GM19395 (cell line): ENCODE measurements around the gene KCNK3.

Source experiments
- ATAC-seq: cut with Tn5 transposase; IDR thresholded peaks from one replicate; pipeline ENCODE4 v1.9.1; 2021; ENCODE audit warnings: mild to moderate bottlenecking, moderate library complexity; ENCODE audit not compliant: unreplicated experiment

Gene KCNK3

GRCh38 chr2:26710145-26710544, 17.6 kb downstream of the KCNK3 start:
- ATAC-seq = no peak

- ATAC-seq = no peak
Observed at GRCh38 chr2:26710743-26711456, 18.4 kb downstream of the KCNK3 start.

GRCh38 chr2:26711457-26712161, 19.1 kb downstream of the KCNK3 start:
- no peak for ATAC-seq

- ATAC-seq = no peak
Observed at GRCh38 chr2:26712486-26713465, 20.3 kb downstream of the KCNK3 start.

GRCh38 chr2:26715528-26716270, 23.2 kb downstream of the KCNK3 start:
- ATAC-seq = no peak

- ATAC-seq = no peak
Observed at GRCh38 chr2:26716340-26716739, 23.8 kb downstream of the KCNK3 start.

GRCh38 chr2:26716769-26717168, 24.2 kb downstream of the KCNK3 start:
- ATAC-seq = no peak

GRCh38 chr2:26717362-26717761, 24.8 kb downstream of the KCNK3 start:
- no peak for ATAC-seq

GRCh38 chr2:26718949-26719686, 26.6 kb downstream of the KCNK3 start:
- ATAC-seq = no peak

GRCh38 chr2:26720322-26721114, 28.0 kb downstream of the KCNK3 start:
- ATAC-seq = no peak

- no peak for ATAC-seq
Observed at GRCh38 chr2:26721115-26722032, 28.9 kb downstream of the KCNK3 start.

- no peak for ATAC-seq
Observed at GRCh38 chr2:26722328-26722727, 29.8 kb downstream of the KCNK3 start.

GRCh38 chr2:26722911-26723310, 30.4 kb downstream of the KCNK3 start:
- ATAC-seq = no peak

GRCh38 chr2:26723475-26723874, 31.0 kb downstream of the KCNK3 start:
- no peak for ATAC-seq

GRCh38 chr2:26723991-26724750, 31.6 kb downstream of the KCNK3 start:
- no peak for ATAC-seq

- no peak for ATAC-seq
Observed at GRCh38 chr2:26724784-26725520, 32.4 kb downstream of the KCNK3 start.

- no peak for ATAC-seq
Observed at GRCh38 chr2:26725521-26725820, 32.9 kb downstream of the KCNK3 start.
